Keratinocyte (primary cell): ENCODE data around the gene POU2F2.

Experiments
- CTCF ChIP-seq, 3 experiments: IDR thresholded peaks in 1 of 3; conservative IDR thresholded peaks in 1 of 3; optimal IDR thresholded peaks in 1 of 3; 2 replicates in 2 of 3; 3 replicates in 1 of 3; pipeline versions ENCODE3 to v1.5.1; 2011; ENCODE audit warnings: low read length in 3 of 3, mild to moderate bottlenecking in 3 of 3, moderate library complexity in 2 of 3, control low read depth in 1 of 3, inconsistent platforms in 1 of 3; ENCODE audit not compliant: insufficient read depth in 2 of 3; ENCODE audit errors: extremely low read depth in 1 of 3
- EZH2 ChIP-seq: IDR thresholded peaks from one replicate; pipeline ENCODE4 v1.6.1; 2012; ENCODE audit warnings: inconsistent platforms, mild to moderate bottlenecking, low read length, moderate library complexity

GRCh38 chr19:42124386-42124901, 7.8 kb downstream of the POU2F2 start:
- no peak for TF ChIP-seq CTCF (optimal IDR thresholded peaks at IDR 0.05 in 1 of 3, IDR thresholded peaks at IDR 0.05 in 1 of 3, conservative IDR thresholded peaks at IDR 0.05 in 1 of 3; ENCODE audit: extremely low read depth in 1 of 3, insufficient read depth in 2 of 3, low read length in 3 of 3)
- no peak for TF ChIP-seq EZH2
